Putamen (tissue), 1 donor: ENCODE measurements around the gene CKAP2.
"Not testable (repeated sequence)": the region's sequence is repeated elsewhere in the genome, so short reads cannot be mapped to it uniquely, and the experiment has no call there.

Experiments used
- DNase-seq: peaks from one replicate; pipeline ENCODE4 v3.0.0-alpha.2; 2016; ENCODE audit warnings: low spot score

CKAP2 gene

GRCh38 chr13:52452470-52452869, 2.8 kb upstream of the CKAP2 start:
- no peak for DNase-seq

GRCh38 chr13:52454459-52454819, 839 bp upstream of the CKAP2 start:
- no peak for DNase-seq

- DNase-seq: peak; percentile 49
Observed at GRCh38 chr13:52455677-52456041, 381 bp downstream of the CKAP2 start.

- no peak for DNase-seq
Observed at GRCh38 chr13:52459668-52460067, 4.4 kb downstream of the CKAP2 start.

GRCh38 chr13:52461265-52461664, 6.0 kb downstream of the CKAP2 start:
- DNase-seq: no peak

- DNase-seq: no peak
Observed at GRCh38 chr13:52463526-52463925, 8.2 kb downstream of the CKAP2 start.

- not testable (repeated sequence) for DNase-seq
Observed at GRCh38 chr13:52468487-52468886, 13.2 kb downstream of the CKAP2 start.

GRCh38 chr13:52480677-52481428, 25.6 kb downstream of the CKAP2 start:
- DNase-seq: not testable (repeated sequence)

GRCh38 chr13:52487078-52487477, 31.8 kb downstream of the CKAP2 start:
- not testable (repeated sequence) for DNase-seq

- not testable (repeated sequence) for DNase-seq
Observed at GRCh38 chr13:52488763-52489162, 33.5 kb downstream of the CKAP2 start.

- not testable (repeated sequence) for DNase-seq
Observed at GRCh38 chr13:52491015-52491414, 35.7 kb downstream of the CKAP2 start.

GRCh38 chr13:52494241-52494640, 39.0 kb downstream of the CKAP2 start:
- not testable (repeated sequence) for DNase-seq

GRCh38 chr13:52497979-52498378, 42.7 kb downstream of the CKAP2 start:
- DNase-seq: not testable (repeated sequence)

- DNase-seq: not testable (repeated sequence)
Observed at GRCh38 chr13:52502277-52502676, 47.0 kb downstream of the CKAP2 start.

- not testable (repeated sequence) for DNase-seq
Observed at GRCh38 chr13:52505843-52506242, 50.6 kb downstream of the CKAP2 start.

- not testable (repeated sequence) for DNase-seq
Observed at GRCh38 chr13:52509532-52509931, 54.3 kb downstream of the CKAP2 start.

- DNase-seq: not testable (repeated sequence)
Observed at GRCh38 chr13:52510221-52510797, 55.0 kb downstream of the CKAP2 start.

GRCh38 chr13:52511598-52511997, 56.3 kb downstream of the CKAP2 start:
- not testable (repeated sequence) for DNase-seq

- DNase-seq: not testable (repeated sequence)
Observed at GRCh38 chr13:52513957-52514596, 58.8 kb downstream of the CKAP2 start.

GRCh38 chr13:52523323-52523722, 68.0 kb downstream of the CKAP2 start:
- not testable (repeated sequence) for DNase-seq
